OCI-LY1 (cell line): ENCODE data around the gene SFSWAP.

Experiments used
- H2AFZ ChIP-seq: fragments of 200-600 bp; sonication (generic), shearing (Covaris generic); 2 replicates; pipeline ENCODE4 v1.6.0; 2014; ENCODE audit warnings: antibody characterized with exemption, mild to moderate bottlenecking, low read length
- H3F3A ChIP-seq: fragments of 200-600 bp; sonication (generic), shearing (Covaris generic); 2 replicates; pipeline ENCODE4 v1.6.0; 2014; ENCODE audit warnings: mild to moderate bottlenecking, antibody characterized with exemption, low read length, moderate library complexity; ENCODE audit not compliant: insufficient read depth
- H3K27ac ChIP-seq: fragments of 200-600 bp; sonication (generic); 2 replicates; pipeline ENCODE4 v1.5.1; 2014; ENCODE audit warnings: low read length, mixed run types, mild to moderate bottlenecking, low read depth; ENCODE audit not compliant: poor library complexity, severe bottlenecking
- H3K27me3 ChIP-seq: fragments of 200-600 bp; sonication (generic); 2 replicates; pipeline ENCODE4 v1.6.0; 2014; ENCODE audit warnings: antibody characterized with exemption, mild to moderate bottlenecking, low read length, moderate library complexity; ENCODE audit not compliant: insufficient read depth
- H3K36me3 ChIP-seq: fragments of 200-600 bp; sonication (generic); 2 replicates; pipeline ENCODE4 v1.6.1; 2014; ENCODE audit warnings: mild to moderate bottlenecking, antibody characterized with exemption, low read length, moderate library complexity, mixed read lengths; ENCODE audit not compliant: insufficient read depth
- H3K4me1 ChIP-seq: fragments of 200-600 bp; sonication (generic); 2 replicates; pipeline ENCODE4 v1.5.1; 2014; ENCODE audit warnings: mild to moderate bottlenecking, low read length, moderate library complexity; ENCODE audit not compliant: insufficient read depth, severe bottlenecking
- H3K4me2 ChIP-seq: fragments of 200-600 bp; sonication (generic), shearing (Covaris generic); 2 replicates; pipeline ENCODE4 v1.6.1; 2014; ENCODE audit warnings: low read length
- H3K4me3 ChIP-seq: fragments of 200-600 bp; sonication (generic); 2 replicates; pipeline ENCODE4 v1.5.1; 2014; ENCODE audit warnings: low read length, low read depth, mild to moderate bottlenecking, mixed read lengths; ENCODE audit not compliant: poor library complexity, severe bottlenecking
- H3K79me2 ChIP-seq: fragments of 200-600 bp; shearing (Covaris generic); 2 replicates; pipeline ENCODE4 v1.6.1; 2016; ENCODE audit warnings: mixed run types, low read length, mixed read lengths; ENCODE audit not compliant: insufficient read depth
- H3K9ac ChIP-seq: fragments of 200-600 bp; sonication (generic), shearing (Covaris generic); 2 replicates; pipeline ENCODE4 v1.6.1; 2014; ENCODE audit warnings: mild to moderate bottlenecking, low read length, mixed read lengths
- H3K9me2 ChIP-seq: fragments of 200-600 bp; sonication (generic), shearing (Covaris generic); 2 replicates; pipeline ENCODE4 v1.6.1; 2014; ENCODE audit warnings: low read depth, mild to moderate bottlenecking, low read length, mixed read lengths
- H3K9me3 ChIP-seq: fragments of 200-600 bp; shearing (Covaris generic); 2 replicates; pipeline ENCODE4 v1.6.1; 2014; ENCODE audit warnings: low read length, mixed read lengths
- H4K20me1 ChIP-seq: fragments of 200-600 bp; sonication (generic), shearing (Covaris generic); 2 replicates; pipeline ENCODE4 v1.6.0; 2016; ENCODE audit warnings: mild to moderate bottlenecking, low read length; ENCODE audit not compliant: insufficient read depth
- EZH2 ChIP-seq: fragments of 200-600 bp; sonication (generic), shearing (Covaris generic); IDR thresholded peaks from 2 replicates; pipeline ENCODE4 v1.8.0; 2017; ENCODE audit warnings: borderline replicate concordance, mixed run types, mild to moderate bottlenecking, antibody characterized with exemption, low read length, moderate library complexity, mixed read lengths
- TF ChIP-seq, protein P1 (sequence below): fragments of 200-600 bp; sonication (generic), shearing (Covaris generic); IDR thresholded peaks from 2 replicates; pipeline ENCODE4 v1.5.1; 2017; ENCODE audit warnings: mild to moderate bottlenecking, antibody characterized with exemption, low read length, moderate library complexity, mixed read lengths

Gene SFSWAP

DNA sequence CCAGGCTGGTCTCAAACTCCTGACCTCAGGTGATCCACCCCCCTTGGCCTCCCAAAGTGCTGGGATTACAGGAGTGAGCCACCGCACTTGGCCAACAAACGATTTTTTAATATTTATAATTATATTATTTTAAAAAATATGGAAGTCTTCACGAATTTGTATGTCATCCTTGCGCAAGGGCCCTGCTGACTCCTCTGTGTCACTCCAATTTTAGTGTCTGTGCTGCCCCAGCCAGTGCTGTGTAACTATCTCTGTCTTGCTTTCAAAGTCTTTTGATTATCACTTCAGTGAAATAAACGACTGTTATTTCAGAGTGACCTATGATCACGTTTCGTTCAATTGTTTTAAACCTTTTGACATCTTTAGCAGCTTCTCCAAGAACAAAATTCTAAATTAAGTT, 104.2 kb downstream of the SFSWAP start:
- no peaks in the 10 kb centered on the region for H3K9me2 ChIP-seq
- H3K27ac ChIP-seq = no peak overlapping the region
- H3F3A ChIP-seq = no peaks in the 10 kb centered on the region
- no peaks in the 10 kb centered on the region for H3K27me3 ChIP-seq
- H2AFZ ChIP-seq = no peak overlapping the region
- H3K4me1 ChIP-seq = no peaks in the 10 kb centered on the region
- H3K9ac ChIP-seq = no peak overlapping the region
- TF ChIP-seq EZH2 = no peak
- TF ChIP-seq, protein P1, sequence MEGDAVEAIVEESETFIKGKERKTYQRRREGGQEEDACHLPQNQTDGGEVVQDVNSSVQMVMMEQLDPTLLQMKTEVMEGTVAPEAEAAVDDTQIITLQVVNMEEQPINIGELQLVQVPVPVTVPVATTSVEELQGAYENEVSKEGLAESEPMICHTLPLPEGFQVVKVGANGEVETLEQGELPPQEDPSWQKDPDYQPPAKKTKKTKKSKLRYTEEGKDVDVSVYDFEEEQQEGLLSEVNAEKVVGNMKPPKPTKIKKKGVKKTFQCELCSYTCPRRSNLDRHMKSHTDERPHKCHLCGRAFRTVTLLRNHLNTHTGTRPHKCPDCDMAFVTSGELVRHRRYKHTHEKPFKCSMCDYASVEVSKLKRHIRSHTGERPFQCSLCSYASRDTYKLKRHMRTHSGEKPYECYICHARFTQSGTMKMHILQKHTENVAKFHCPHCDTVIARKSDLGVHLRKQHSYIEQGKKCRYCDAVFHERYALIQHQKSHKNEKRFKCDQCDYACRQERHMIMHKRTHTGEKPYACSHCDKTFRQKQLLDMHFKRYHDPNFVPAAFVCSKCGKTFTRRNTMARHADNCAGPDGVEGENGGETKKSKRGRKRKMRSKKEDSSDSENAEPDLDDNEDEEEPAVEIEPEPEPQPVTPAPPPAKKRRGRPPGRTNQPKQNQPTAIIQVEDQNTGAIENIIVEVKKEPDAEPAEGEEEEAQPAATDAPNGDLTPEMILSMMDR = no peak
- H3K79me2 ChIP-seq = no peaks in the 10 kb centered on the region
- peaks cover 8% of the 10 kb centered on the region; the same call in 1 of the 2 replicates for H3K9me3 ChIP-seq
- no peaks in the 10 kb centered on the region for H4K20me1 ChIP-seq
- H3K4me2 ChIP-seq = no peak overlapping the region
- no peak overlapping the region for H3K4me3 ChIP-seq
- H3K36me3 ChIP-seq = no peaks in the 10 kb centered on the region; the same call in 1 of the 2 replicates

DNA sequence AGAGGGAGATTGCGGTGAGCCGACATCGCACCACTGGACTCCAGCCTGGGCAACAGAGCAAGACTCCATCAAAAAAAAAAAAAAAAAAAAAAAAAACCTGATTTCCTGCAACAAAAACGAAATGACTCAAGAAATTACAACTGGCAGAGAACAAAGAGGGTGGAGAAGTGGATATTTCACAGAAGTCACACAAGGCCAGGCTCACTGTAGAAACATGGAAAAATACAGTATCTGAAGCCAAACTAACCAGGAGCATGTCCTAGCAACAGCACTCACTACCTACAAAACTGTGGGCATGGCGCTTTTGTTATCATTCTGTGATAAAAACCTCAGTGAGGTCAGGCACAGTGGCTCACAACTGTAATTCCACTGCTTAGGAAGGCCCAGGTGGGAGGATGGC, 105.6 kb downstream of the SFSWAP start:
- H3K9me3 ChIP-seq = peaks cover 8% of the 10 kb centered on the region; the same call in 1 of the 2 replicates
- no peaks in the 10 kb centered on the region; the same call in 1 of the 2 replicates for H3K36me3 ChIP-seq
- no peak overlapping the region for H3K4me2 ChIP-seq
- H3K79me2 ChIP-seq = no peaks in the 10 kb centered on the region
- no peaks in the 10 kb centered on the region for H3K9me2 ChIP-seq
- H3F3A ChIP-seq = no peaks in the 10 kb centered on the region
- H3K4me1 ChIP-seq = no peaks in the 10 kb centered on the region
- H3K27me3 ChIP-seq = no peaks in the 10 kb centered on the region
- no peaks in the 10 kb centered on the region for H4K20me1 ChIP-seq
- H3K4me3 ChIP-seq = no peak overlapping the region
- H3K9ac ChIP-seq = no peak overlapping the region
- no peak overlapping the region for H3K27ac ChIP-seq
- TF ChIP-seq EZH2 = no peak
- TF ChIP-seq, protein P1 = no peak
- no peak overlapping the region for H2AFZ ChIP-seq

DNA sequence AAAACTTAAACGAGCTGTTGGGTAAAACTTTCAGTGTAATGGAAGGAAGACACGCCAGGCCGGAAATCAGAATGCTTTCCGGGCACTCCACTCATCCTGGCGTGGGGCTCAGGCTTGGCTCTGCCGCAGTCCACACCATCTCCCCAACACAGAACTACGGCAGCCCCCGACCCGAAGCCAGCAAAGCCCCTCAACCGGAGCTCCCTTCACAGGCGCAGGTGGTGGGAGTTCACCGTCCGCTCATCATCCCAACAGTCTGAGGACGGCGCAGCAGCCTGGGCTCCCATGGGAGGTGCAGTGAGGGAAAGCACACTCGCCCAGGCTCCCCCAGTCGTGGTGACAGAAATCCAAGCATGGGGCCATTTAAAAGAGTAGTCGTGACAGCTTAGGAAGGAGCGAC, 106.4 kb downstream of the SFSWAP start:
- Histone ChIP-seq H3F3A (no peaks in the 10 kb centered on the region), H3K79me2 (no peaks in the 10 kb centered on the region), H4K20me1 (no peaks in the 10 kb centered on the region), H3K9me2 (no peaks in the 10 kb centered on the region), H3K4me3 (no peak overlapping the region), H3K36me3 (no peaks in the 10 kb centered on the region; the same call in 1 of the 2 replicates), H3K9me3 (peaks cover 8% of the 10 kb centered on the region; the same call in 1 of the 2 replicates), H3K27ac (no peak overlapping the region), H3K4me1 (no peaks in the 10 kb centered on the region), H3K9ac (no peak overlapping the region), H3K27me3 (no peaks in the 10 kb centered on the region), H2AFZ (no peak overlapping the region), H3K4me2 (no peak overlapping the region)
- no peak for TF ChIP-seq EZH2
- TF ChIP-seq, protein P1 = no peak
